ENCODE results near the gene LONRF3. TPM values are rescaled to one million over a fixed set of nuclear protein-coding genes. Genes with fewer than 3 reads are reported as not detected.

Gene LONRF3
- total RNA-seq, result under 0.01 and 0.15 TPM in 2 replicates

GRCh38 chrX:118974088-118974907 lies at the start of gene LONRF3:
LONRF3 (plus strand) TSS chrX:118974618; CDS start chrX:118974781, 163 bp downstream.

Other genes with a start within 250 kb of the LONRF3 start
- gene IL13RA1, start 247.0 kb upstream of the LONRF3 start, total RNA-seq, result 23.3 and 24.7 TPM in 2 replicates
- gene ZCCHC12, start 150.8 kb upstream of the LONRF3 start, total RNA-seq, result 0.15 and 0.17 TPM in 2 replicates
- gene CT47C1, start 98.4 kb downstream of the LONRF3 start, total RNA-seq, result not detected in 2 replicates
- gene KIAA1210, start 153.2 kb downstream of the LONRF3 start, total RNA-seq, result not detected in 2 replicates

Measured in bronchus fibroblast of lung (primary cell).